HepG2 (cell line): Measurements from ENCODE around the gene TMEM225B. TPM values are rescaled to one million over a fixed set of nuclear protein-coding genes. Genes with fewer than 3 reads are reported as not detected.
A peak's percentile ranks its signal among the peaks of the same experiment; 100 is the strongest.

Experiments
- ATAC-seq: fragments of 200-7000 bp; cut with Tn5 transposase; 3 replicates; pipeline ENCODE4 v1.9.1; 2020; ENCODE audit warnings: mild to moderate bottlenecking, moderate library complexity
- BruUV-seq: library from RNA; stranded (reverse); fragments of 400-500 nt; replicated peaks from 2 replicates; lab custom pipeline; 2021; lab: Mats Ljungman, UMichigan
- CTCF ChIA-PET: fragments of 300-600 bp; formaldehyde crosslinking; extraction: SDS; loops from one replicate; lab custom pipeline; 2021; ENCODE audit warnings: low total read pairs, inconsistent platforms, low intra/inter-chr PET ratio; lab: Yijun Ruan, JAX
- POLR2A ChIA-PET: fragments of 350-600 bp; sonication (Branson Sonifier 250); formaldehyde crosslinking; loops from one replicate; lab custom pipeline; 2020; ENCODE audit warnings: antibody characterized with exemption, inconsistent platforms; lab: Yijun Ruan, JAX
- DNase-seq: peaks from one replicate; pipeline ENCODE4 v3.0.0-alpha.2; 2015; ENCODE audit warnings: low spot score
- FAIRE-seq: peaks from 3 replicates; lab custom pipeline; 2011; peaks lifted over from hg19 to GRCh38; lab: Jason Lieb, UNC
- H2AFZ ChIP-seq: one replicate; pipeline ENCODE4 v1.6.1; 2011; ENCODE audit warnings: low read length, inconsistent platforms
- H3K27ac ChIP-seq: fragments of 300-600 bp; 3 replicates; pipeline ENCODE4 v1.8.0; 2011; ENCODE audit warnings: mixed run types, mild to moderate bottlenecking, mixed read lengths, low read length, inconsistent platforms; ENCODE audit not compliant: insufficient read depth; ENCODE audit errors: extremely low read length
- H3K27me3 ChIP-seq, 2 experiments: fragments of 200-600 bp in 1 of 2; 2 replicates in 1 of 2; 3 replicates in 1 of 2; pipeline versions ENCODE4 v1.6.0 to v1.8.0; 2011; ENCODE audit warnings: low read length in 2 of 2, mild to moderate bottlenecking in 2 of 2, moderate library complexity in 2 of 2, inconsistent platforms in 1 of 2; ENCODE audit not compliant: insufficient read depth in 2 of 2, control insufficient read depth in 1 of 2
- H3K36me3 ChIP-seq, 2 experiments: fragments of 200-600 bp in 1 of 2; replicated peaks in 1 of 2; 2 replicates in 1 of 2; 3 replicates in 1 of 2; pipeline versions ENCODE4 v1.5.1 to v1.8.0; 2011; ENCODE audit warnings: low read length in 2 of 2, inconsistent platforms in 1 of 2; ENCODE audit not compliant: insufficient read depth in 2 of 2, control insufficient read depth in 1 of 2
- H3K4me1 ChIP-seq: 2 replicates; pipeline ENCODE4 v1.5.1; 2012; ENCODE audit warnings: low read length, inconsistent platforms; ENCODE audit not compliant: insufficient read depth
- H3K4me2 ChIP-seq: 2 replicates; pipeline ENCODE4 v1.6.0; 2011; ENCODE audit warnings: low read depth, low read length, inconsistent platforms
- H3K4me3 ChIP-seq, 3 experiments: fragments of 200-600 bp in 1 of 3; sonication (generic), shearing (Covaris generic) in 1 of 3; replicated peaks in 1 of 3; 2 replicates each; pipeline ENCODE4 v1.5.1; 2011 to 2016; ENCODE audit warnings: low read length in 3 of 3, inconsistent platforms in 2 of 3, low read depth in 2 of 3, mild to moderate bottlenecking in 2 of 3, control low read depth in 1 of 3, mixed read lengths in 1 of 3; ENCODE audit not compliant: insufficient read depth in 1 of 3
- H3K79me2 ChIP-seq: one replicate; pipeline ENCODE4 v1.6.1; 2011; ENCODE audit warnings: low read length, inconsistent platforms; ENCODE audit not compliant: insufficient read depth
- H3K9ac ChIP-seq: 2 replicates; pipeline ENCODE4 v1.6.0; 2011; ENCODE audit warnings: mild to moderate bottlenecking, low read depth, low read length, inconsistent platforms; ENCODE audit not compliant: insufficient read depth
- H3K9me3 ChIP-seq: 2 replicates; pipeline ENCODE4 v1.5.1; 2012; ENCODE audit warnings: mild to moderate bottlenecking, low read length
- H4K20me1 ChIP-seq: 2 replicates; pipeline ENCODE4 v1.6.0; 2011; ENCODE audit warnings: inconsistent platforms, mild to moderate bottlenecking, low read length, moderate library complexity; ENCODE audit not compliant: insufficient read depth
- ARID5B ChIP-seq: IDR thresholded peaks from 2 replicates; pipeline ENCODE4 v1.4.0; 2020; ENCODE audit warnings: mild to moderate bottlenecking, missing genetic modification reagents
- BCL6 ChIP-seq: IDR thresholded peaks from 2 replicates; pipeline ENCODE4 v1.6.1; 2016; ENCODE audit warnings: missing genetic modification reagents, missing compliant biosample characterization
- EED ChIP-seq: sonication (generic); formaldehyde crosslinking; IDR thresholded peaks from 2 replicates; pipeline ENCODE4 v1.5.0; 2020; ENCODE audit warnings: mild to moderate bottlenecking, missing genetic modification reagents
- KLF11 ChIP-seq: IDR thresholded peaks from 2 replicates; pipeline ENCODE4 v1.6.1; 2016; ENCODE audit warnings: missing compliant biosample characterization
- WGBS: methylation state at CpG from one replicate; pipeline ENCODE4 v1.1.6; 2017; ENCODE audit warnings: low lambda C conversion rate; 5-methylcytosine and 5-hydroxymethylcytosine counted together
- in situ Hi-C: cut with HindIII; loops from 2 replicates; pipeline ENCODE4 v1.10.0; 2017; ENCODE audit warnings: low pct_unique_long_range_greater_than_20kb; ENCODE audit not compliant: extremely low pct_ligation_motif_present
- intact Hi-C: fragments of 100-400 bp; cut with micrococcal nuclease; formaldehyde crosslinking; loops from one replicate; pipeline ENCODE4 v1.10.0; 2022; ENCODE audit not compliant: unreplicated experiment
- polyA plus RNA-seq, 8 experiments: library from polyadenylated mRNA; depleted of rRNA in 3 of 8; stranded (reverse) in 7 of 8; unstranded in 1 of 8; fragments of >200 nt; fragmentation: Illumina TruSeq in 4 of 8; extraction: Trizol in 4 of 8; gene quantifications; 2 replicates each; pipeline versions ENCODE4 v1.2.1 to v1.2.3, GENCODE V29; 2011 to 2016; ENCODE audit warnings: low read depth in 4 of 8, missing spikeins in 1 of 8, mixed read lengths in 1 of 8; ENCODE audit not compliant: insufficient read depth in 1 of 8
- total RNA-seq, 5 experiments: library from RNA; depleted of rRNA; stranded (reverse); fragments of >200 nt; fragmentation: Illumina TruSeq; extraction: Trizol; gene quantifications; 2 replicates each; pipeline ENCODE4 v1.2.3, GENCODE V29; 2016; ENCODE audit warnings: low read depth in 1 of 5

Gene TMEM225B
- total and polyA plus RNA-seq, 2 of the 13 experiments (the other 11 are each of a cell fraction or from before 2014, with no cell fraction given), result 0.78 to 0.95 TPM

GRCh38 chr7:99639267-99639666 is 41.2 kb downstream of the TMEM225B start:
- intact Hi-C loops, result loop anchor here (10.0 kb wide), 1 partner anchor 276 kb away; the partner anchor contains the start of gene TRIM4
- H3K4me1 ChIP-seq, result no peaks in the 10 kb centered on the region
- ATAC-seq (no peak), FAIRE-seq (no peak), DNase-seq (no peak)
- no peak for TF ChIP-seq ARID5B (CRISPR knock-in tag)
- TF ChIP-seq BCL6, result peak; percentile 62; the same call in 1 of the 2 replicates
- no peak for TF ChIP-seq KLF11
- no peaks in the 10 kb centered on the region for H3K9me3 ChIP-seq
- no peaks in the 10 kb centered on the region for H4K20me1 ChIP-seq
- H3K4me3 ChIP-seq, result no peak overlapping the region
- ChIA-PET CTCF (no interaction called here), POLR2A (no interaction called here)
- no peak overlapping the region for H3K27ac ChIP-seq
- no peaks in the 10 kb centered on the region for H3K27me3 ChIP-seq
- H3K9ac ChIP-seq, result no peak overlapping the region
- H3K4me2 ChIP-seq, result no peak overlapping the region
- in situ Hi-C loops, result loop anchor here (10.0 kb wide), 1 partner anchor 266 kb away; no protein-coding TSS in a partner anchor
- BruUV-seq, result no TSS peak
- no peak overlapping the region for H2AFZ ChIP-seq
- no peaks in the 10 kb centered on the region; a peak in 1 of 5 replicates for H3K36me3 ChIP-seq
- H3K79me2 ChIP-seq, result no peaks in the 10 kb centered on the region

- Histone ChIP-seq H3K9me3 (no peaks in the 10 kb centered on the region), H3K27ac (no peak overlapping the region), H3K4me3 (no peak overlapping the region), H3K27me3 (no peaks in the 10 kb centered on the region), H3K79me2 (no peaks in the 10 kb centered on the region), H3K9ac (no peak overlapping the region), H3K36me3 (no peaks in the 10 kb centered on the region; a peak in 1 of 5 replicates), H3K4me1 (no peaks in the 10 kb centered on the region), H4K20me1 (no peaks in the 10 kb centered on the region), H3K4me2 (no peak overlapping the region), H2AFZ (no peak overlapping the region)
- intact Hi-C loops, result no loop called here
- ChIA-PET POLR2A (interaction anchor here (1.7 kb wide), 1 partner anchor 25 kb away, joined by 3 read pairs; the partner anchor contains the start of gene ZSCAN25), CTCF (no interaction called here)
- ATAC-seq, result no peak
- in situ Hi-C loops, result no loop called here
- no TSS peak for BruUV-seq
- 93% methylated on average over 1 of the region's 1 CpG for WGBS
- no peak for DNase-seq
- TF ChIP-seq EED (CRISPR knock-in tag), result no peak
- no peak for FAIRE-seq
Observed at GRCh38 chr7:99642027-99642426, 44.0 kb downstream of the TMEM225B start.
